ENCODE data around the gene CST6.

CST6 gene

GRCh38 chr11:66012371-66012945, 650 bp downstream of the CST6 start:
- no peak overlapping the region for H3K4me3 ChIP-seq (ENCODE audit: low read length)
- H3K9ac ChIP-seq (ENCODE audit: low read length) = no peak overlapping the region
- no peaks in the 10 kb centered on the region for H3K9me3 ChIP-seq (ENCODE audit: control insufficient read depth, low read length)
- H3K27me3 ChIP-seq (ENCODE audit: control insufficient read depth, insufficient read depth, low read length) = peaks cover 38% of the 10 kb centered on the region
- no peaks in the 10 kb centered on the region for H3K4me1 ChIP-seq (ENCODE audit: control insufficient read depth, insufficient read depth, low read length)
- H3K36me3 ChIP-seq (ENCODE audit: control insufficient read depth, insufficient read depth, low read length) = no peaks in the 10 kb centered on the region

- Histone ChIP-seq H3K36me3 (ENCODE audit: control insufficient read depth, insufficient read depth, low read length) (no peaks in the 10 kb centered on the region), H3K9me3 (ENCODE audit: control insufficient read depth, low read length) (no peaks in the 10 kb centered on the region), H3K4me1 (ENCODE audit: control insufficient read depth, insufficient read depth, low read length) (no peaks in the 10 kb centered on the region), H3K4me3 (ENCODE audit: low read length) (no peak overlapping the region), H3K9ac (ENCODE audit: low read length) (no peak overlapping the region), H3K27me3 (ENCODE audit: control insufficient read depth, insufficient read depth, low read length) (peaks cover 38% of the 10 kb centered on the region)
These were observed 1.3 kb downstream of the CST6 start for GRCh38 chr11:66012946-66013761.

- no peaks in the 10 kb centered on the region for H3K4me1 ChIP-seq (ENCODE audit: control insufficient read depth, insufficient read depth, low read length)
- no peaks in the 10 kb centered on the region for H3K9me3 ChIP-seq (ENCODE audit: control insufficient read depth, low read length)
- no peak overlapping the region for H3K9ac ChIP-seq (ENCODE audit: low read length)
- H3K4me3 ChIP-seq (ENCODE audit: low read length) = no peak overlapping the region
- H3K27me3 ChIP-seq (ENCODE audit: control insufficient read depth, insufficient read depth, low read length) = peaks cover 38% of the 10 kb centered on the region
- H3K36me3 ChIP-seq (ENCODE audit: control insufficient read depth, insufficient read depth, low read length) = no peaks in the 10 kb centered on the region
These were observed 1.9 kb downstream of the CST6 start for GRCh38 chr11:66013762-66014100.

GRCh38 chr11:66014804-66015453, 3.1 kb downstream of the CST6 start:
- Histone ChIP-seq H3K4me1 (ENCODE audit: control insufficient read depth, insufficient read depth, low read length) (no peaks in the 10 kb centered on the region), H3K36me3 (ENCODE audit: control insufficient read depth, insufficient read depth, low read length) (no peaks in the 10 kb centered on the region), H3K4me3 (ENCODE audit: low read length) (no peak overlapping the region), H3K27me3 (ENCODE audit: control insufficient read depth, insufficient read depth, low read length) (peaks cover 36% of the 10 kb centered on the region), H3K9me3 (ENCODE audit: control insufficient read depth, low read length) (no peaks in the 10 kb centered on the region), H3K9ac (ENCODE audit: low read length) (no peak overlapping the region)

GRCh38 chr11:66015454-66015881, 3.7 kb downstream of the CST6 start:
- Histone ChIP-seq H3K36me3 (ENCODE audit: control insufficient read depth, insufficient read depth, low read length) (no peaks in the 10 kb centered on the region), H3K9me3 (ENCODE audit: control insufficient read depth, low read length) (no peaks in the 10 kb centered on the region), H3K4me3 (ENCODE audit: low read length) (no peak overlapping the region), H3K27me3 (ENCODE audit: control insufficient read depth, insufficient read depth, low read length) (peaks cover 31% of the 10 kb centered on the region), H3K4me1 (ENCODE audit: control insufficient read depth, insufficient read depth, low read length) (no peaks in the 10 kb centered on the region), H3K9ac (ENCODE audit: low read length) (no peak overlapping the region)

- Histone ChIP-seq H3K4me3 (ENCODE audit: low read length) (no peak overlapping the region), H3K27me3 (ENCODE audit: control insufficient read depth, insufficient read depth, low read length) (peaks cover 26% of the 10 kb centered on the region), H3K4me1 (ENCODE audit: control insufficient read depth, insufficient read depth, low read length) (no peaks in the 10 kb centered on the region), H3K9me3 (ENCODE audit: control insufficient read depth, low read length) (no peaks in the 10 kb centered on the region), H3K36me3 (ENCODE audit: control insufficient read depth, insufficient read depth, low read length) (no peaks in the 10 kb centered on the region), H3K9ac (ENCODE audit: low read length) (no peak overlapping the region)
These were observed 4.4 kb downstream of the CST6 start for GRCh38 chr11:66015936-66016792.

- Histone ChIP-seq H3K4me1 (ENCODE audit: control insufficient read depth, insufficient read depth, low read length) (no peaks in the 10 kb centered on the region), H3K9ac (ENCODE audit: low read length) (no peak overlapping the region), H3K27me3 (ENCODE audit: control insufficient read depth, insufficient read depth, low read length) (peaks cover 22% of the 10 kb centered on the region), H3K4me3 (ENCODE audit: low read length) (no peak overlapping the region), H3K9me3 (ENCODE audit: control insufficient read depth, low read length) (no peaks in the 10 kb centered on the region), H3K36me3 (ENCODE audit: control insufficient read depth, insufficient read depth, low read length) (no peaks in the 10 kb centered on the region)
These were observed 5.0 kb downstream of the CST6 start for GRCh38 chr11:66016793-66017177.

DNA sequence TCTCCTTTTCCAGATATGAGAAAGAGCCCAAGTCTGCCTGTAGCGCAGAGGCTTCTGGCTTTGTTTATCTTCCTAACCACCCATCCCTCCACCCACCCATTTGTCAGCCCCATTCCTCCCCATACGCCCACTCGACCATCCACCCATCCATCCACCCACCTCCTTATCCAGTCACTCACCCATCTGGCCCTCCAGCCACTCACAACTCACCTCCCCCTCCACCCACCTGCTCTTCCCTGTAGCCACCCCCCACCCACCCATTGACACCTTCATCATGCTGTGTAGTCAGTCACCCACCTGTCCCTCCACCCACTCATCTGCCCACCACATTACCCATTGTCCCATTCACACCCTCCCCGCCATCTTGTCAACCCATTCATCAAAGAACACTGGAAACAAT, 5.5 kb downstream of the CST6 start:
- H3K27me3 ChIP-seq (ENCODE audit: control insufficient read depth, insufficient read depth, low read length) = peaks cover 21% of the 10 kb centered on the region

GRCh38 chr11:66020212-66020611, 8.4 kb downstream of the CST6 start:
- Histone ChIP-seq H3K27me3 (ENCODE audit: control insufficient read depth, insufficient read depth, low read length) (peaks cover 20% of the 10 kb centered on the region), H3K9me3 (ENCODE audit: control insufficient read depth, low read length) (no peaks in the 10 kb centered on the region), H3K9ac (ENCODE audit: low read length) (no peak overlapping the region), H3K36me3 (ENCODE audit: control insufficient read depth, insufficient read depth, low read length) (no peaks in the 10 kb centered on the region), H3K4me3 (ENCODE audit: low read length) (no peak overlapping the region), H3K4me1 (ENCODE audit: control insufficient read depth, insufficient read depth, low read length) (peaks cover 7% of the 10 kb centered on the region)

More for the DNA sequence above, 5.5 kb downstream of the CST6 start:
- Histone ChIP-seq H3K36me3 (ENCODE audit: control insufficient read depth, insufficient read depth, low read length) (no peaks in the 10 kb centered on the region), H3K9me3 (ENCODE audit: control insufficient read depth, low read length) (no peaks in the 10 kb centered on the region), H3K4me1 (ENCODE audit: control insufficient read depth, insufficient read depth, low read length) (peaks cover 2% of the 10 kb centered on the region), H3K4me3 (ENCODE audit: low read length) (no peak overlapping the region), H3K9ac (ENCODE audit: low read length) (no peak overlapping the region)

- H3K4me3 ChIP-seq (ENCODE audit: low read length) = no peak overlapping the region
- H3K4me1 ChIP-seq (ENCODE audit: control insufficient read depth, insufficient read depth, low read length) = peaks cover 7% of the 10 kb centered on the region
These were observed 9.0 kb downstream of the CST6 start for GRCh38 chr11:66020618-66021357.

DNA sequence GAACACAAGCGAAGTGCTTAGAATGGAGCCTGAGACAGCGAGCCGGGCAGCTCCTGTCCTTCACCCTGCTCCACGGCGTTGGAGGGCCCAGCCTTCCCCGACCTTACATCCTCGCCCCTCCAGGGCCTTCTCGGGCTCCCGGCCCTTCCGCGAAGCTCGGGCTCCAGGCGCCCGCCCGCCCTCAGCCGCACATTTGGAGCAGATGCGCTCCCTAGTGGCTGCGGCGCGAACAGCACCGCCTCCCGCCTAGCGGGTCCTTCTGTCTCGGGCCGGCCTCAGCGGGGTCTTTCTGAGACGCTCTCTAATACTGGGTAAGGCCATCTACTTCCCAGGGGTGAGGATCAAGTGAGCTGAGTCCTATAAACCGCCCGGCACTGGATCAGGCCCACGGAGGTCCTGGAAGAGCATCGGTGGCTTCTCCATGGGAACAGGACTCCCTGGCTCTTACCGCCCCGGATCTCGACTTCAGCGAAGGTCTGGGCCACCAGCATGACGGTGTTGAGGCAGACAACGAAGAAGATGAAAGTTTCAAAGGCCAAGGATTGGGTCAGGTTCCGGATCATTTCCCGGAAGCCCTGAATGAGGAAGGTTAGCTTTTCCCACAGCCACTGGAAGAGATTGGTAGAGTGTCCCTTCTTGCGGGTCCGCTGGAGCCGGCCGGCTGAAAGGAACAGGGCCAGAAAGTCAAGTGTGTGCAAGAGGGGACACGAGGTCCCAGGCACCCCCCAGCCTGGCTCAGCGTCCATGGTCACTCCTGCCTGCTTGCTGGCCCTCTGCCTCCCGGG, 10.8 kb downstream of the CST6 start:
- H3K9ac ChIP-seq (ENCODE audit: low read length) = no peak overlapping the region
- H3K4me1 ChIP-seq (ENCODE audit: control insufficient read depth, insufficient read depth, low read length) = peaks cover 7% of the 10 kb centered on the region
- H3K9me3 ChIP-seq (ENCODE audit: control insufficient read depth, low read length) = no peaks in the 10 kb centered on the region
- H3K4me3 ChIP-seq (ENCODE audit: low read length) = no peak overlapping the region
- H3K36me3 ChIP-seq (ENCODE audit: control insufficient read depth, insufficient read depth, low read length) = no peaks in the 10 kb centered on the region
- H3K27me3 ChIP-seq (ENCODE audit: control insufficient read depth, insufficient read depth, low read length) = peaks cover 20% of the 10 kb centered on the region

More at GRCh38 chr11:66020618-66021357, 9.0 kb downstream of the CST6 start:
- H3K9me3 ChIP-seq (ENCODE audit: control insufficient read depth, low read length) = no peaks in the 10 kb centered on the region
- H3K27me3 ChIP-seq (ENCODE audit: control insufficient read depth, insufficient read depth, low read length) = peaks cover 20% of the 10 kb centered on the region
- no peak overlapping the region for H3K9ac ChIP-seq (ENCODE audit: low read length)
- no peaks in the 10 kb centered on the region for H3K36me3 ChIP-seq (ENCODE audit: control insufficient read depth, insufficient read depth, low read length)
